Measurements from ENCODE around the gene BIRC2. TPM values are rescaled to one million over a fixed set of nuclear protein-coding genes. Genes with fewer than 3 reads are reported as not detected.
A peak's percentile ranks its signal among the peaks of the same experiment; 100 is the strongest.

Gene BIRC2
- total RNA-seq, 2 donors from 2014 or later = 48.7 to 92.9 TPM

GRCh38 chr11:102313238-102313940 lies 33.6 kb upstream of the BIRC2 start:
- Histone ChIP-seq H3K36me3 (no peaks in the 10 kb centered on the region), H3K9me3 (no peaks in the 10 kb centered on the region), H3K4me1 (ENCODE audit: control insufficient read depth in 1 of 2, low read depth in 2 of 2) (peaks cover 11 to 19% of the 10 kb centered on the region in 2 donors), H3K4me3 (peak overlapping the region; percentile 69), H3K27me3 (replicated peaks; ENCODE audit: insufficient read depth) (no peaks in the 10 kb centered on the region), H3K27ac (peak overlapping the region; percentile 53 to 80)
- DNase-seq (ENCODE audit: low spot score) = no peak
- no peak for TF ChIP-seq CTCF (IDR thresholded peaks at IDR 0.05)
- no peak for ATAC-seq (ENCODE audit: insufficient number of reproducible peaks, low FRiP score, low read depth)

- H3K4me1 ChIP-seq (ENCODE audit: control insufficient read depth in 1 of 2, low read depth in 2 of 2) = peaks cover 13 to 33% of the 10 kb centered on the region in 2 donors
- no peak overlapping the region for H3K27ac ChIP-seq
- H3K36me3 ChIP-seq = no peaks in the 10 kb centered on the region
- TF ChIP-seq CTCF (IDR thresholded peaks at IDR 0.05) = no peak
- H3K9me3 ChIP-seq = no peaks in the 10 kb centered on the region
- H3K27me3 ChIP-seq (replicated peaks; ENCODE audit: insufficient read depth) = no peaks in the 10 kb centered on the region
- ATAC-seq (ENCODE audit: insufficient number of reproducible peaks, low FRiP score, low read depth) = no peak
- DNase-seq (ENCODE audit: low spot score) = no peak
- H3K4me3 ChIP-seq = no peak overlapping the region
These were observed 32.2 kb upstream of the BIRC2 start for GRCh38 chr11:102314784-102315183.

GRCh38 chr11:102316346-102316904 lies 30.6 kb upstream of the BIRC2 start:
- no peak for DNase-seq (ENCODE audit: low spot score)
- Histone ChIP-seq H3K4me3 (peak overlapping the region; percentile 85), H3K4me1 (ENCODE audit: control insufficient read depth in 1 of 2, low read depth in 2 of 2) (peaks cover 19 to 40% of the 10 kb centered on the region in 2 donors), H3K27me3 (replicated peaks; ENCODE audit: insufficient read depth) (no peaks in the 10 kb centered on the region), H3K27ac (peak overlapping the region in 1 of 2 donors; percentile 65), H3K9me3 (no peaks in the 10 kb centered on the region), H3K36me3 (no peaks in the 10 kb centered on the region)
- no peak for ATAC-seq (ENCODE audit: insufficient number of reproducible peaks, low FRiP score, low read depth)
- no peak for TF ChIP-seq CTCF (IDR thresholded peaks at IDR 0.05)

- H3K27ac ChIP-seq = peak within 1 kb of the TSS; percentile 65
- H3K4me3 ChIP-seq = peak within 1 kb of the TSS; percentile 85
- peak; percentile 43 for TF ChIP-seq CTCF (IDR thresholded peaks at IDR 0.05)
- H3K27me3 ChIP-seq (replicated peaks; ENCODE audit: insufficient read depth) = no peaks in the 10 kb centered on the region
- peaks cover 19 to 40% of the 10 kb centered on the region in 2 donors for H3K4me1 ChIP-seq (ENCODE audit: control insufficient read depth in 1 of 2, low read depth in 2 of 2)
- ATAC-seq (ENCODE audit: insufficient number of reproducible peaks, low FRiP score, low read depth) (peak; percentile 94), DNase-seq (ENCODE audit: low spot score) (peak; percentile 41)
- no peaks in the 10 kb centered on the region for H3K36me3 ChIP-seq
- no peaks in the 10 kb centered on the region for H3K9me3 ChIP-seq
These were observed 29.8 kb upstream of the BIRC2 start, which contains the start of gene BIRC3 for GRCh38 chr11:102317099-102317767. Gene BIRC3, plus strand, starts transcription at chr11:102317484. Its CDS starts 7,026 bp downstream, at chr11:102324510.

- H3K9me3 ChIP-seq = no peaks in the 10 kb centered on the region
- H3K27me3 ChIP-seq (replicated peaks; ENCODE audit: insufficient read depth) = no peaks in the 10 kb centered on the region
- no peak for ATAC-seq (ENCODE audit: insufficient number of reproducible peaks, low FRiP score, low read depth)
- peaks cover 19 to 40% of the 10 kb centered on the region in 2 donors for H3K4me1 ChIP-seq (ENCODE audit: control insufficient read depth in 1 of 2, low read depth in 2 of 2)
- no peaks in the 10 kb centered on the region for H3K36me3 ChIP-seq
- peak overlapping the region; percentile 85 for H3K4me3 ChIP-seq
- DNase-seq (ENCODE audit: low spot score) = no peak
- H3K27ac ChIP-seq = peak overlapping the region; percentile 65
- no peak for TF ChIP-seq CTCF (IDR thresholded peaks at IDR 0.05)
These were observed 29.3 kb upstream of the BIRC2 start for GRCh38 chr11:102317768-102318103.

Data from thoracic aorta (tissue), 2 donors.